ENCODE results near the gene TXNDC12.
"Not testable (repeated sequence)": the region's sequence is repeated elsewhere in the genome, so short reads cannot be mapped to it uniquely, and the experiment has no call there.

Gene TXNDC12

DNA sequence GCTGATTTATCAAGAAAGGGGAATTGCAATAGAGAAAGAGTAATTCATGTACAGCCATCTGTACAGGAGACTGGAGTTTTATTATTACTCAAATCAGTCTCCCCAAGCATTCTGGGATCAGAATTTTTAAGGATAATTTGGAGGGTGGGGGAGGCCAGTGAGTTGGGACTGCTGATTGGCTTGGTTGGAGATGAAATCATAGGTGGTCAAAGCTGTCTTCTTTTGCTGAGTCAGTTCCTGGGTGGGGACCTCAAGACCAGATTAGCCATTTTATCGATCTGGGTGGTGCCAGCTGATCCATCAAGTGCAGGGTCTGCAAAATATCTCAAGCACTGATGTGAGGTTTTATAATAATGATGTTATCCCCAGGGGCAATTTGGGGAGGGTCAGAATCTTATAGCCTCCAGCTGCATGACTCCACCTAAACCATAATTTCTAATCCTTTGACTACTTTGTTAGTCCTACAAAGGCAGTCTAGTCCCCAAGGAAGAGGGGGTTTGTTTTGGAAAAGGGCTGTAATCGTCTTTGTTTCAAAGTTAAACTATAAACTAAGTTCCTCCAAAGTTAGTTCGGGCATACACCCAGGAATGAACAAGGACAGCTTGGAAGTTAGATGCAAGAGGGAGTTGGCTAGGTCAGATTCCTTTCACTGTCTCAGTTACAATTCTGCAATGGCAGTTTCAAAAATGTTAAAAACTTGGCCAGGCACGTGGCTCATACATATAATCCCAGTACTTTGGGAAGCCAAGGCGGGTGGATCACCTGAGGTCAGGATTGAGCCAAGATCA is 47.6 kb downstream of the TXNDC12 start:
- TF ChIP-seq, protein P1, sequence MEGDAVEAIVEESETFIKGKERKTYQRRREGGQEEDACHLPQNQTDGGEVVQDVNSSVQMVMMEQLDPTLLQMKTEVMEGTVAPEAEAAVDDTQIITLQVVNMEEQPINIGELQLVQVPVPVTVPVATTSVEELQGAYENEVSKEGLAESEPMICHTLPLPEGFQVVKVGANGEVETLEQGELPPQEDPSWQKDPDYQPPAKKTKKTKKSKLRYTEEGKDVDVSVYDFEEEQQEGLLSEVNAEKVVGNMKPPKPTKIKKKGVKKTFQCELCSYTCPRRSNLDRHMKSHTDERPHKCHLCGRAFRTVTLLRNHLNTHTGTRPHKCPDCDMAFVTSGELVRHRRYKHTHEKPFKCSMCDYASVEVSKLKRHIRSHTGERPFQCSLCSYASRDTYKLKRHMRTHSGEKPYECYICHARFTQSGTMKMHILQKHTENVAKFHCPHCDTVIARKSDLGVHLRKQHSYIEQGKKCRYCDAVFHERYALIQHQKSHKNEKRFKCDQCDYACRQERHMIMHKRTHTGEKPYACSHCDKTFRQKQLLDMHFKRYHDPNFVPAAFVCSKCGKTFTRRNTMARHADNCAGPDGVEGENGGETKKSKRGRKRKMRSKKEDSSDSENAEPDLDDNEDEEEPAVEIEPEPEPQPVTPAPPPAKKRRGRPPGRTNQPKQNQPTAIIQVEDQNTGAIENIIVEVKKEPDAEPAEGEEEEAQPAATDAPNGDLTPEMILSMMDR (IDR thresholded peaks at IDR 0.05; ENCODE audit: low read depth, low read length): no peak
- H3K4me3 ChIP-seq (replicated peaks in 1 of 2; ENCODE audit: low read depth in 2 of 2, low read length in 2 of 2): no peak overlapping the region
- no peak for DNase-seq (ENCODE audit: low read depth in 2 of 2)

DNA sequence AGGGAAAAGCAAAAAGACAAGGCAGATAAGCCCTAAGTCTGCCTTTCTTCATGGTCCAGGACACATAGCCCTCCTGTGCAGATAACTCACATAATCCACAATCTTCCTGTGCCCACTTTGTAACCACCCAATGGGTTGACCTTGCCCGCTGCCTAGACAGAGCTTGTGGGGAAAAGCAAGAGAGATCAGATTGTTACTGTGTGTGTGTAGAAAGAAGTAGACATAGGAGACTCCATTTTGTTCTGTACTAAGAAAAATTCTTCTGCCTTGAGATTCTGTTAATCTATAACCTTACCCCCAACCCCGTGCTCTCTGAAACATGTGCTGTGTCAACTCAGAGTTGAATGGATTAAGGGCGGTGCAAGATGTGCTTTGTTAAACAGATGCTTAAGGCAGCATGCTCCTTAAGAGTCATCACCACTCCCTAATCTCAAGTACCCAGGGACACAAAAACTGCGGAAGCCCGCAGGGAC is 48.9 kb downstream of the TXNDC12 start:
- not testable (repeated sequence) for H3K4me3 ChIP-seq (replicated peaks in 1 of 2; ENCODE audit: low read depth in 2 of 2, low read length in 2 of 2); DNase-seq (ENCODE audit: low read depth in 2 of 2)

DNA sequence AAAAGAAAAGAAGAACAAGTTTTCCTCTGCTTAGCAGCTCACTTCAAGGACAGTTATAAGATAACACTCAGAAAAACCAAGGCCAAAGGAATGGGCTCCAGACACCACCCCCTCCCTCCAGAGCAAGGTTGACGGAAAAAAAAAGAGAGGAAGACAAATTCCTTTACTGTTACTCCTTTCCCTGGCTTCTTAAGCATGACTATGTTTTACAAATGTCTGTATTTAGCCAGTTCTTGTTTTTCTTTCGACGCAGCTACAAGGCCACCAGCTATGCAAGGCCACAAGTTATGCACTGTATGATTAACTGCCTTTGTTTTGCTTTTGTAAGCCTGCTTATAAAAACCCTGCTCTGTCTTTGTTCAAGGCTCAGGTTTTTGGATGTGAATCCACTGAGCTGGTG is 49.4 kb downstream of the TXNDC12 start:
- peak; percentile 51 to 88 for DNase-seq (ENCODE audit: low read depth in 2 of 2)
- not testable (repeated sequence) for H3K4me3 ChIP-seq (replicated peaks in 1 of 2; ENCODE audit: low read depth in 2 of 2, low read length in 2 of 2)

DNA sequence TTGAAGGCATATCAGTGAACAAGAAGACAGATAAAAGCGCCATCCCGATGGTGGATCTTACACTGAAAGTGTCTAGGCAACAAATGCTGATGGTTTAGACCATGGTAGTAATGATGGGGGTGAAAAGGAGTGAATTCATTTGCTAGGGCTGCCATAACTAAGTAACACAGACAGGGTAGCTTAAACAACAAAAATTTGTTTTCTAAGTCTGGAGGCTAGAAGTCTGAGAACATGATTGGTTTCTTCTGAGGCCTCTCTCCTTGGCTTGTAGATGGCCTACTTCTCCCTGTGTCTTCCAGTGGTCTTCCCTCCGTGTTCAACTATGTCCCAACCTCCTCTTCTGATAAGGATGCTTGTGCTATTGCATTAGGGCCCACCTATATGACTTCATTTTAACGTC is 51.1 kb downstream of the TXNDC12 start:
- TF ChIP-seq, protein P1 (IDR thresholded peaks at IDR 0.05; ENCODE audit: low read depth, low read length): no peak
- no peak overlapping the region for H3K4me3 ChIP-seq (replicated peaks in 1 of 2; ENCODE audit: low read depth in 2 of 2, low read length in 2 of 2)
- DNase-seq (ENCODE audit: low read depth in 2 of 2): no peak

DNA sequence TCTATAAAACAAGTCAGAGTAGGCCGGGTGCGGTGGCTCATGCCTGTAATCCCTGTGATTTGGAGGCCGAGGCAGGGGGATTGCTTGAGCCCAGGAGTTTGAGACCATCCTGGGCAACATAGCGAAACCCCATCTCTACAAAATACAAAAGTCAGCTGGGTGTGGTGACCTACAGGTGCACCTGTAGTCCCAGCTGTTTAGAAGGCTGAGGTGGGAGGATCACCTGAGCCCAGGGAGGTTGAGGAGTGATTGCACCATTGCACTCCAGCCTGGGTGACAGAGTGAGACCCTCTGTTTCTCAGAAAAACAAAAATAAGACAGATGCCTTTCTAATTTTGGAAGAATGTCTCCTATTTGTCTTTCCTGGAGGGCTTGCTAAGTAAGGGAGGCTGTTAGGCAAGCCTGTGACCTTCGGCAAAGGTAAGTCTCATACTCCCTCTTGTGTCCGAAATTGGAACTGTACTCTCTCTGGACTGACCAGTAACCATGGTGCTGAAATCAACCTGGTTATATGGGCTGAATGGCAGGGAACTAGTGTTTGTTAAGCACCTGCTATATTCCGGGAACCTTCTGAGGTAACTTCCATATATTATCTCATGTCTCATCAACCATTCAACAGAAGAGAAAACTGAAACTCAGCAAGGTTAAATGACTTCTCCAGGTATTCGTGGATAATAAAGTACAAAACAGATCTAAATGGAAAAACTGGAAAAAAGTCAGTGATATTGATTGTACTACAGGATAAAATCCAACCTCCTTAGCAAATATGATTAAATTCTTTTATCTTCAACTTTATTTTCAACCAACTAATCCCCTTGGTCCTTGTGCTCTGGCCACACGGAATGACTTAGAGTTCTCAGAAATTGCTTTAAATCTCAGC is 52.7 kb downstream of the TXNDC12 start:
- no peak overlapping the region for H3K4me3 ChIP-seq (replicated peaks in 1 of 2; ENCODE audit: low read depth in 2 of 2, low read length in 2 of 2)
- DNase-seq (ENCODE audit: low read depth in 2 of 2): peak; percentile 94 to 96
- TF ChIP-seq, protein P1 (IDR thresholded peaks at IDR 0.05; ENCODE audit: low read depth, low read length): peak; percentile 88

DNA sequence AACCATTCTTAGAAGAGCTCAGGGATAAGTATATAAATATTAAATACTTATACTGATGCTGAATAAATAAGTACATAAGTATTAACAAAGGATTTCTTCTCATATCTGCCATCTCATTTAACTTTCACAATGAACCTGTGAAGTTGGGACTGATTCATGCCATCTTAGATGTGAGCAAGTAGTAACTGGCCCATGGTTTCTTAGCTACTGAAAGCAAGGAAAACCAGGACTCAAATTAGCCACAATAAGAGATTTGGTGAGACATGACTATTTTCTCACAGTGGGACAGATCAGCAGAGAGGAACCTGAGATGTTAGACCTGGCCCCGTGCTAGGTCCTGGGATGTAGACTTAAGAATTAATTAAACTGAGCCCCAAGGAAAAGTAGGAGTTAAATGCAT is 56.3 kb downstream of the TXNDC12 start:
- TF ChIP-seq, protein P1 (IDR thresholded peaks at IDR 0.05; ENCODE audit: low read depth, low read length): no peak
- DNase-seq (ENCODE audit: low read depth in 2 of 2): no peak
- no peak overlapping the region for H3K4me3 ChIP-seq (replicated peaks in 1 of 2; ENCODE audit: low read depth in 2 of 2, low read length in 2 of 2)

DNA sequence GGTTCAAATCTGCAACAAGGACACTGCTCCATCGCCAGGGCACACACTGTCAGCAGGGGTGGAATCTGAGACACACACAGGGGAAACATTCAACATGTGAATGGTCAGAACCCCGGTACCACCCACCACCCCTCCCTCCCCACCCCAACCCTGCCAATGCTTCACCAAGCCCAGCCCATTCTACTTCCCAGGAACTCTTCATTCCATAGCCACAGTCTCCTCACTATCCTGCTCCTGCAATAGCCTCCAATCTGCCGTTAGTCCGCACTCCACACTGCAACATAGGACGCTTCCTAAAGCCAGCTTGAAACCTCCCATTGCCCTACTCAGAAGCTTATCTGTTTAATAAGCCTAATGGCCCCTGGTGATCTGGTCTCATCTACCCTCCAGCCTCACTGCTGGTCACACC is 57.0 kb downstream of the TXNDC12 start:
- no peak for DNase-seq (ENCODE audit: low read depth in 2 of 2)
- H3K4me3 ChIP-seq (replicated peaks in 1 of 2; ENCODE audit: low read depth in 2 of 2, low read length in 2 of 2): no peak overlapping the region
- TF ChIP-seq, protein P1 (IDR thresholded peaks at IDR 0.05; ENCODE audit: low read depth, low read length): no peak

Measured in cardiac fibroblast (primary cell).